Prostate gland (tissue), 2 donors: ENCODE measurements around the gene GUCY2D. TPM values are rescaled to one million over a fixed set of nuclear protein-coding genes. Genes with fewer than 3 reads are reported as not detected.

Experiments
- DNase-seq: peaks from one replicate; pipeline ENCODE4 v3.0.0-alpha.2; 2019; ENCODE audit warnings: low spot score
- H3K27ac ChIP-seq, 2 donors: fragments of 200-600 bp; sonication (generic); 2 replicates each; pipeline ENCODE4 v1.5.1; 2017 to 2019
- H3K27me3 ChIP-seq: fragments of 200-600 bp; sonication (generic); replicated peaks from 2 replicates; pipeline ENCODE4 v1.5.1; 2019; ENCODE audit not compliant: insufficient read depth
- H3K36me3 ChIP-seq, 2 donors: fragments of 200-600 bp; sonication (generic); 1 replicate in 1 of 2; 2 replicates in 1 of 2; pipeline versions ENCODE4 v1.5.1 to v1.8.1; 2017 to 2019
- H3K4me1 ChIP-seq: fragments of 200-600 bp; sonication (generic); replicated peaks from 2 replicates; pipeline ENCODE4 v1.5.1; 2019
- H3K4me3 ChIP-seq, 2 donors: fragments of 200-600 bp; sonication (generic); 2 replicates each; pipeline ENCODE4 v1.5.1; 2017 to 2019
- H3K9me3 ChIP-seq: fragments of 200-600 bp; sonication (generic); 2 replicates; pipeline ENCODE4 v1.5.1; 2017
- CTCF ChIP-seq, 4 experiments: fragments of 200-600 bp in 2 of 4; fragments of 450-650 bp in 2 of 4; sonication (generic) in 2 of 4; IDR thresholded peaks; 1 replicate in 3 of 4; 2 replicates in 1 of 4; pipeline ENCODE4 v1.5.1; 2016 to 2019; ENCODE audit warnings: antibody characterized with exemption in 4 of 4, mild to moderate bottlenecking in 2 of 4, moderate library complexity in 2 of 4
- POLR2A ChIP-seq: fragments of 450-650 bp; IDR thresholded peaks from one replicate; pipeline ENCODE4 v1.6.1; 2016; ENCODE audit warnings: antibody characterized with exemption, mild to moderate bottlenecking
- POLR2AphosphoS5 ChIP-seq: sonication (generic); formaldehyde crosslinking; IDR thresholded peaks from one replicate; pipeline ENCODE4 v1.6.1; 2017; ENCODE audit warnings: antibody characterized with exemption
- WGBS: methylation state at CpG from one replicate; pipeline ENCODE4 v1.1.5; 2018; 5-methylcytosine and 5-hydroxymethylcytosine counted together
- intact Hi-C: fragments of 100-400 bp; cut with DNase I; formaldehyde crosslinking; loops from one replicate; pipeline ENCODE4 v1.14.2; 2022
- total RNA-seq, 2 donors: library from RNA; depleted of rRNA; stranded (reverse); fragments of >200 nt; gene quantifications; one replicate each; pipeline ENCODE4 v1.1.0, GENCODE V29; 2016

Gene GUCY2D
- total RNA-seq, 2 donors from 2014 or later = 1.8 TPM; not detected in 1

- TF ChIP-seq POLR2A = no peak
- TF ChIP-seq CTCF (IDR thresholded peaks at IDR 0.05) = no peak
- no peak for TF ChIP-seq POLR2AphosphoS5
- Histone ChIP-seq H3K27ac (peak overlapping the region in 1 of 2 donors; percentile 18), H3K4me3 (no peak overlapping the region), H3K9me3 (no peaks in the 10 kb centered on the region), H3K27me3 (no peaks in the 10 kb centered on the region), H3K4me1 (no peaks in the 10 kb centered on the region), H3K36me3 (no peaks in the 10 kb centered on the region)
- DNase-seq = no peak
- WGBS = 69% methylated on average over 9 of the region's 9 CpGs
- intact Hi-C loops = no loop called here
Measured at GRCh38 chr17:8068736-8069586, 66.5 kb downstream of the GUCY2D start.

- no peaks in the 10 kb centered on the region for H3K4me1 ChIP-seq
- no peaks in the 10 kb centered on the region for H3K27me3 ChIP-seq
- no peak for DNase-seq
- H3K27ac ChIP-seq = peak overlapping the region in 1 of 2 donors; percentile 18
- H3K9me3 ChIP-seq = no peaks in the 10 kb centered on the region
- intact Hi-C loops = no loop called here
- H3K4me3 ChIP-seq = no peak overlapping the region
- H3K36me3 ChIP-seq = no peaks in the 10 kb centered on the region
- TF ChIP-seq CTCF (IDR thresholded peaks at IDR 0.05) = no peak
- TF ChIP-seq POLR2AphosphoS5 = no peak
- TF ChIP-seq POLR2A = no peak
- WGBS = 67% methylated on average over 3 of the region's 3 CpGs
Measured at GRCh38 chr17:8069587-8069860, 67.1 kb downstream of the GUCY2D start.

Other genes starting within 250 kb of the GUCY2D start
- 10 to 100 TPM; 12.7 to 30.2 TPM for gene KDM6B, start 168.4 kb upstream of the GUCY2D start, total RNA-seq
- 10 to 100 TPM; 11.1 to 15.7 TPM for gene TMEM88, start 147.5 kb upstream of the GUCY2D start, total RNA-seq
- gene NAA38, start 145.1 kb upstream of the GUCY2D start, total RNA-seq = 100 to 1,000 TPM in 1 of 2 donors, 10 to 100 TPM in 1; 74.6 to 163 TPM
- 10 to 100 TPM in 1 of 2 donors, 1 to 10 TPM in 1; 5.7 to 20.8 TPM for gene CYB5D1, start 144.6 kb upstream of the GUCY2D start, total RNA-seq
- gene CHD3, start 113.8 kb upstream of the GUCY2D start, total RNA-seq = 100 to 1,000 TPM; 166 to 196 TPM
- 10 to 100 TPM in 1 of 2 donors, 1 to 10 TPM in 1; 7.8 to 32.4 TPM for gene RNF227, start 86.3 kb upstream of the GUCY2D start, total RNA-seq
- 1 to 10 TPM; 1.2 to 4.5 TPM for gene KCNAB3, start 72.8 kb upstream of the GUCY2D start, total RNA-seq
- gene TRAPPC1, start 70.7 kb upstream of the GUCY2D start, total RNA-seq = 10 to 100 TPM; 57.9 to 70.9 TPM
- 10 to 100 TPM; 25.2 to 42.0 TPM for gene CNTROB, start 70.4 kb upstream of the GUCY2D start, total RNA-seq
- gene ALOX15B, start 36.4 kb downstream of the GUCY2D start, total RNA-seq = 100 to 1,000 TPM in 1 of 2 donors, 10 to 100 TPM in 1; 52.1 to 108 TPM
- gene ALOX12B, start 85.1 kb downstream of the GUCY2D start, total RNA-seq = under 1 TPM; 0.18 to 0.40 TPM
- gene ALOXE3, start 115.9 kb downstream of the GUCY2D start, total RNA-seq = 1 to 10 TPM in 1 of 2 donors, not detected in 1; 2.4 TPM
- under 1 TPM in 1 of 2 donors, not detected in 1; 0.34 TPM for gene HES7, start 121.5 kb downstream of the GUCY2D start, total RNA-seq
- gene PER1, start 149.8 kb downstream of the GUCY2D start, total RNA-seq = 100 to 1,000 TPM; 119 to 142 TPM
- 10 to 100 TPM; 34.2 to 65.2 TPM for gene VAMP2, start 160.3 kb downstream of the GUCY2D start, total RNA-seq
- gene TMEM107, start 173.8 kb downstream of the GUCY2D start, total RNA-seq = 10 to 100 TPM in 1 of 2 donors, 1 to 10 TPM in 1; 8.6 to 13.9 TPM
- gene BORCS6, start 187.6 kb downstream of the GUCY2D start, total RNA-seq = 10 to 100 TPM in 1 of 2 donors, 1 to 10 TPM in 1; 9.6 to 19.1 TPM
- 1 to 10 TPM; 2.1 to 6.6 TPM for gene AURKB, start 208.0 kb downstream of the GUCY2D start, total RNA-seq
- 10 to 100 TPM; 20.1 to 31.7 TPM for gene CTC1, start 245.4 kb downstream of the GUCY2D start, total RNA-seq
- 10 to 100 TPM; 17.0 to 29.0 TPM for gene PFAS, start 246.7 kb downstream of the GUCY2D start, total RNA-seq